Neutrophil (primary cell): ENCODE results near the gene DEPDC5.

ENCODE experiments used
- H3K27ac ChIP-seq: fragments of 200-600 bp; sonication (generic); 2 replicates; pipeline ENCODE4 v1.5.1; 2016; ENCODE audit warnings: mild to moderate bottlenecking, moderate library complexity
- H3K27me3 ChIP-seq: fragments of 200-600 bp; sonication (generic); 2 replicates; pipeline ENCODE4 v1.6.0; 2016; ENCODE audit warnings: mild to moderate bottlenecking
- H3K36me3 ChIP-seq: fragments of 200-600 bp; sonication (generic); 2 replicates; pipeline ENCODE4 v1.5.1; 2017
- H3K4me1 ChIP-seq, 2 experiments: fragments of 200-600 bp in 1 of 2; sonication (generic) in 1 of 2; 1 replicate in 1 of 2; 2 replicates in 1 of 2; pipeline versions ENCODE4 v1.5.1 to v1.6.1; 2013 to 2016; ENCODE audit warnings: low read depth in 1 of 2, low read length in 1 of 2, mild to moderate bottlenecking in 1 of 2, moderate library complexity in 1 of 2; ENCODE audit not compliant: control insufficient read depth in 1 of 2, insufficient read depth in 1 of 2
- H3K4me3 ChIP-seq, 2 experiments: fragments of 200-600 bp in 1 of 2; sonication (generic) in 1 of 2; 1 replicate in 1 of 2; 2 replicates in 1 of 2; pipeline ENCODE4 v1.5.1; 2013 to 2016; ENCODE audit warnings: low read depth in 1 of 2, low read length in 1 of 2, mild to moderate bottlenecking in 1 of 2, moderate library complexity in 1 of 2
- H3K9me3 ChIP-seq: fragments of 200-600 bp; sonication (generic); 2 replicates; pipeline ENCODE4 v1.5.1; 2016
- CTCF ChIP-seq: fragments of 200-600 bp; sonication (generic); IDR thresholded peaks from 2 replicates; pipeline ENCODE4 v1.5.1; 2016; ENCODE audit warnings: antibody characterized with exemption

The DEPDC5 gene

GRCh38 chr22:31861226-31861840 lies 107.5 kb downstream of the DEPDC5 start:
- H3K27me3 ChIP-seq: no peaks in the 10 kb centered on the region
- H3K36me3 ChIP-seq: peaks cover 50% of the 10 kb centered on the region
- H3K9me3 ChIP-seq: no peaks in the 10 kb centered on the region
- no peaks in the 10 kb centered on the region for H3K4me1 ChIP-seq
- no peak overlapping the region for H3K4me3 ChIP-seq
- no peak for TF ChIP-seq CTCF
- no peak overlapping the region for H3K27ac ChIP-seq

GRCh38 chr22:31866918-31867317 lies 113.1 kb downstream of the DEPDC5 start:
- H3K4me3 ChIP-seq: no peak overlapping the region
- H3K9me3 ChIP-seq: no peaks in the 10 kb centered on the region
- peaks cover 10% of the 10 kb centered on the region for H3K36me3 ChIP-seq
- no peaks in the 10 kb centered on the region for H3K27me3 ChIP-seq
- peaks cover 27 to 33% of the 10 kb centered on the region in 2 experiments for H3K4me1 ChIP-seq
- H3K27ac ChIP-seq: no peak overlapping the region
- TF ChIP-seq CTCF: no peak

- H3K36me3 ChIP-seq: peaks cover 10% of the 10 kb centered on the region
- no peaks in the 10 kb centered on the region for H3K27me3 ChIP-seq
- no peak overlapping the region for H3K27ac ChIP-seq
- peaks cover 33 to 38% of the 10 kb centered on the region in 2 experiments for H3K4me1 ChIP-seq
- TF ChIP-seq CTCF: no peak
- H3K9me3 ChIP-seq: no peaks in the 10 kb centered on the region
- no peak overlapping the region for H3K4me3 ChIP-seq
Measured at GRCh38 chr22:31867386-31868153, 113.8 kb downstream of the DEPDC5 start.

GRCh38 chr22:31869739-31870138 lies 115.9 kb downstream of the DEPDC5 start:
- Histone ChIP-seq H3K27me3 (no peaks in the 10 kb centered on the region), H3K9me3 (no peaks in the 10 kb centered on the region), H3K4me1 (peaks cover 33 to 38% of the 10 kb centered on the region in 2 experiments), H3K36me3 (peaks cover 16% of the 10 kb centered on the region), H3K4me3 (no peak overlapping the region), H3K27ac (no peak overlapping the region)
- no peak for TF ChIP-seq CTCF

- no peak for TF ChIP-seq CTCF
- no peaks in the 10 kb centered on the region for H3K27me3 ChIP-seq
- peaks cover 33 to 38% of the 10 kb centered on the region in 2 experiments for H3K4me1 ChIP-seq
- H3K9me3 ChIP-seq: no peaks in the 10 kb centered on the region
- H3K27ac ChIP-seq: peak overlapping the region; percentile 82
- no peak overlapping the region for H3K4me3 ChIP-seq
- peaks cover 9% of the 10 kb centered on the region for H3K36me3 ChIP-seq
Measured at GRCh38 chr22:31870890-31871289, 117.1 kb downstream of the DEPDC5 start.
